GM19438 (cell line): ENCODE data around the gene CXorf51B.
"Not testable (repeated sequence)": the region's sequence is repeated elsewhere in the genome, so short reads cannot be mapped to it uniquely, and the experiment has no call there.

Experiments used
- ATAC-seq: cut with Tn5 transposase; IDR thresholded peaks from one replicate; pipeline ENCODE4 v1.9.1; 2021; ENCODE audit warnings: low read depth; ENCODE audit not compliant: unreplicated experiment

CXorf51B gene

GRCh38 chrX:146809471-146809870, at the start of gene CXorf51B:
CXorf51B (plus strand) TSS chrX:146809771; CDS start chrX:146809792, 21 bp downstream.
- ATAC-seq: not testable (repeated sequence)

- not testable (repeated sequence) for ATAC-seq
Measured at GRCh38 chrX:146814644-146815043, 5.1 kb downstream of the CXorf51B start, which contains the start of gene CXorf51A. CXorf51A (minus strand) TSS chrX:146814744; CDS start chrX:146814723, 21 bp downstream.

- ATAC-seq: no peak
Measured at GRCh38 chrX:146831994-146832393, 22.4 kb downstream of the CXorf51B start.

- no peak for ATAC-seq
Measured at GRCh38 chrX:146854281-146854680, 44.7 kb downstream of the CXorf51B start.
